Measurements from ENCODE around the gene ZNF281. TPM values are rescaled to one million over a fixed set of nuclear protein-coding genes. Genes with fewer than 3 reads are reported as not detected.

ZNF281 gene
- total RNA-seq, 1 experiment from 2014 or later, result 31.3 TPM

GRCh38 chr1:200444478-200444877, 34.6 kb upstream of the ZNF281 start:
- TF ChIP-seq, protein P1, sequence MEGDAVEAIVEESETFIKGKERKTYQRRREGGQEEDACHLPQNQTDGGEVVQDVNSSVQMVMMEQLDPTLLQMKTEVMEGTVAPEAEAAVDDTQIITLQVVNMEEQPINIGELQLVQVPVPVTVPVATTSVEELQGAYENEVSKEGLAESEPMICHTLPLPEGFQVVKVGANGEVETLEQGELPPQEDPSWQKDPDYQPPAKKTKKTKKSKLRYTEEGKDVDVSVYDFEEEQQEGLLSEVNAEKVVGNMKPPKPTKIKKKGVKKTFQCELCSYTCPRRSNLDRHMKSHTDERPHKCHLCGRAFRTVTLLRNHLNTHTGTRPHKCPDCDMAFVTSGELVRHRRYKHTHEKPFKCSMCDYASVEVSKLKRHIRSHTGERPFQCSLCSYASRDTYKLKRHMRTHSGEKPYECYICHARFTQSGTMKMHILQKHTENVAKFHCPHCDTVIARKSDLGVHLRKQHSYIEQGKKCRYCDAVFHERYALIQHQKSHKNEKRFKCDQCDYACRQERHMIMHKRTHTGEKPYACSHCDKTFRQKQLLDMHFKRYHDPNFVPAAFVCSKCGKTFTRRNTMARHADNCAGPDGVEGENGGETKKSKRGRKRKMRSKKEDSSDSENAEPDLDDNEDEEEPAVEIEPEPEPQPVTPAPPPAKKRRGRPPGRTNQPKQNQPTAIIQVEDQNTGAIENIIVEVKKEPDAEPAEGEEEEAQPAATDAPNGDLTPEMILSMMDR (IDR thresholded peaks at IDR 0.05; ENCODE audit: insufficient read depth in 1 of 2, low read depth in 1 of 2, low read length in 1 of 2, severe bottlenecking in 1 of 2, unreplicated experiment in 1 of 2), result no peak
- CTCF ChIA-PET, result no interaction called here
- H3K27me3 Mint-ChIP-seq (ENCODE audit: insufficient read depth, unreplicated experiment), result no peaks in the 10 kb centered on the region
- BruUV-seq (replicated peaks), result no TSS peak
- H3K4me1 Mint-ChIP-seq (ENCODE audit: low read depth, unreplicated experiment), result no peaks in the 10 kb centered on the region
- Histone ChIP-seq H3K36me3 (ENCODE audit: control insufficient read depth, insufficient read depth, low read length) (no peaks in the 10 kb centered on the region), H3K27me3 (replicated peaks; ENCODE audit: control insufficient read depth, insufficient read depth, low read length) (no peaks in the 10 kb centered on the region), H3K4me3 (ENCODE audit: low read depth, low read length) (no peak overlapping the region), H3K4me1 (no peaks in the 10 kb centered on the region), H3K9me3 (no peaks in the 10 kb centered on the region)
- H3K4me3 Mint-ChIP-seq (ENCODE audit: unreplicated experiment), result no peak overlapping the region
- POLR2A ChIA-PET, result no interaction called here
- no peak for DNase-seq
- H3K27ac Mint-ChIP-seq (ENCODE audit: unreplicated experiment), result no peak overlapping the region
- no peaks in the 10 kb centered on the region for H3K9me3 Mint-ChIP-seq (ENCODE audit: unreplicated experiment)
- intact Hi-C loops (cut with micrococcal nuclease; ENCODE audit: unreplicated experiment), result no loop called here
- no peaks in the 10 kb centered on the region for H3K36me3 Mint-ChIP-seq (ENCODE audit: insufficient read depth, unreplicated experiment)

GRCh38 chr1:200443860-200444259, 34.0 kb upstream of the ZNF281 start:
- BruUV-seq (replicated peaks), result no TSS peak
- Mint-ChIP-seq H3K27ac (ENCODE audit: unreplicated experiment) (no peak overlapping the region), H3K27me3 (ENCODE audit: insufficient read depth, unreplicated experiment) (no peaks in the 10 kb centered on the region), H3K4me1 (ENCODE audit: low read depth, unreplicated experiment) (no peaks in the 10 kb centered on the region), H3K9me3 (ENCODE audit: unreplicated experiment) (no peaks in the 10 kb centered on the region), H3K4me3 (ENCODE audit: unreplicated experiment) (no peak overlapping the region), H3K36me3 (ENCODE audit: insufficient read depth, unreplicated experiment) (no peaks in the 10 kb centered on the region)
- intact Hi-C loops (cut with micrococcal nuclease; ENCODE audit: unreplicated experiment), result no loop called here
- POLR2A ChIA-PET, result no interaction called here
- no peaks in the 10 kb centered on the region for H3K36me3 ChIP-seq (ENCODE audit: control insufficient read depth, insufficient read depth, low read length)
- TF ChIP-seq, protein P1 (IDR thresholded peaks at IDR 0.05; ENCODE audit: insufficient read depth in 1 of 2, low read depth in 1 of 2, low read length in 1 of 2, severe bottlenecking in 1 of 2, unreplicated experiment in 1 of 2), result no peak
- CTCF ChIA-PET, result no interaction called here
- DNase-seq, result no peak
- no peaks in the 10 kb centered on the region for H3K27me3 ChIP-seq (replicated peaks; ENCODE audit: control insufficient read depth, insufficient read depth, low read length)
- H3K4me1 ChIP-seq, result no peaks in the 10 kb centered on the region
- no peaks in the 10 kb centered on the region for H3K9me3 ChIP-seq
- H3K4me3 ChIP-seq (ENCODE audit: low read depth, low read length), result no peak overlapping the region

DNA sequence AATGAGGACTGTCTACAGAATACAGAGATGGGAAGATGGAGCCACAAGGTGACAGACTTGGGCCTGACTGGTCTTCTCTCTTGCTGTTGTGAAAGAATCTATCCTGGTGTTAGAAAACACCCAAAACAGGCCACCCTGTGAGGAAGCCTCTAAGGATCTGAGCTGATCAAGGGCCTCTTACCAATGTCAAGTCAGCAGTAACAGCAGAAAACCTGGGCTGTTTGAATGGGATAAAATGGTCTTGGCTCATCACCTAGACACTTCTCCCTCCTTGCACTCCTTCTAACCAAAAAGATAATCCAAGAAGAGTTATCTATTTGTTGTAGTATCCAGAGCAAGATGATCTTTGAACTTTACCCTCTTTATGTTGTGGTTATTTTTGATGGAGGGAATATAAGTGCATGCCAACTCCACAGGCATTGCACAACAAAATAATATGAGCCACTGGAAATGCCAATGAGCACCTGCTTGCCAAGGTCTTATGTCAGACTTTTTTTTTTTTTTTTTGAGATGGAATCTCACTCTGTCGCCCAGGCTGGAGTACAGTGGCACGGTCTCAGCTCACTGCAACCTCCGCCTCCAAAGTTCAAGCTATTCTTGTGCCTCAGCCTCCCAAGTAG, 32.8 kb upstream of the ZNF281 start:
- Mint-ChIP-seq H3K4me3 (ENCODE audit: unreplicated experiment) (no peak overlapping the region), H3K36me3 (ENCODE audit: insufficient read depth, unreplicated experiment) (no peaks in the 10 kb centered on the region), H3K9me3 (ENCODE audit: unreplicated experiment) (no peaks in the 10 kb centered on the region), H3K27ac (ENCODE audit: unreplicated experiment) (no peak overlapping the region), H3K4me1 (ENCODE audit: low read depth, unreplicated experiment) (no peaks in the 10 kb centered on the region), H3K27me3 (ENCODE audit: insufficient read depth, unreplicated experiment) (no peaks in the 10 kb centered on the region)
- no TSS peak for BruUV-seq (replicated peaks)
- no peaks in the 10 kb centered on the region for H3K36me3 ChIP-seq (ENCODE audit: control insufficient read depth, insufficient read depth, low read length)
- no peak overlapping the region for H3K4me3 ChIP-seq (ENCODE audit: low read depth, low read length)
- no peaks in the 10 kb centered on the region for H3K4me1 ChIP-seq
- H3K27me3 ChIP-seq (replicated peaks; ENCODE audit: control insufficient read depth, insufficient read depth, low read length), result no peaks in the 10 kb centered on the region
- TF ChIP-seq, protein P1 (IDR thresholded peaks at IDR 0.05; ENCODE audit: insufficient read depth in 1 of 2, low read depth in 1 of 2, low read length in 1 of 2, severe bottlenecking in 1 of 2, unreplicated experiment in 1 of 2), result no peak
- DNase-seq, result no peak
- CTCF ChIA-PET, result no interaction called here
- intact Hi-C loops (cut with micrococcal nuclease; ENCODE audit: unreplicated experiment), result no loop called here
- no peaks in the 10 kb centered on the region for H3K9me3 ChIP-seq
- POLR2A ChIA-PET, result no interaction called here
